H9 (cell line): Measurements from ENCODE around the gene CSF1R. TPM values are rescaled to one million over a fixed set of nuclear protein-coding genes. Genes with fewer than 3 reads are reported as not detected.

Experiments used
- DNase-seq: peaks from one replicate; pipeline ENCODE4 v3.0.0-alpha.2; 2017
- H2AFZ ChIP-seq: one replicate; pipeline ENCODE4 v1.6.1; 2013; ENCODE audit warnings: mild to moderate bottlenecking, low read length, control low read depth, moderate library complexity
- H2AK5ac ChIP-seq: 2 replicates; pipeline ENCODE4 v1.6.1; 2013; ENCODE audit warnings: low read length, control low read depth, mixed read lengths; ENCODE audit not compliant: insufficient read length
- H2BK120ac ChIP-seq: one replicate; pipeline ENCODE4 v1.6.1; 2013; ENCODE audit warnings: low read depth, mild to moderate bottlenecking, low read length, control low read depth, inconsistent platforms; ENCODE audit not compliant: poor library complexity, severe bottlenecking
- H2BK12ac ChIP-seq: 2 replicates; pipeline ENCODE4 v1.6.1; 2013; ENCODE audit warnings: low read length, control low read depth, mixed read lengths, low read depth; ENCODE audit not compliant: insufficient read length
- H2BK15ac ChIP-seq: 2 replicates; pipeline ENCODE4 v1.6.1; 2013; ENCODE audit warnings: low read depth, low read length, control low read depth
- H2BK20ac ChIP-seq: one replicate; pipeline ENCODE4 v1.6.1; 2013; ENCODE audit warnings: low read depth, mild to moderate bottlenecking, low read length, control low read depth, inconsistent platforms; ENCODE audit not compliant: poor library complexity, severe bottlenecking
- H2BK5ac ChIP-seq: 2 replicates; pipeline ENCODE4 v1.6.1; 2013; ENCODE audit warnings: low read length, control low read depth, mixed read lengths; ENCODE audit not compliant: insufficient read length
- H3K14ac ChIP-seq: 2 replicates; pipeline ENCODE4 v1.6.1; 2013; ENCODE audit warnings: low read length, control low read depth; ENCODE audit not compliant: insufficient read depth
- H3K18ac ChIP-seq: 2 replicates; pipeline ENCODE4 v1.6.1; 2013; ENCODE audit warnings: low read depth, mild to moderate bottlenecking, mixed read lengths, low read length, control low read depth; ENCODE audit not compliant: insufficient read length
- H3K23ac ChIP-seq: 2 replicates; pipeline ENCODE4 v1.6.1; 2013; ENCODE audit warnings: low read length, control low read depth, mixed read lengths, low read depth; ENCODE audit not compliant: insufficient read length
- H3K23me2 ChIP-seq: 2 replicates; pipeline ENCODE4 v1.6.1; 2013; ENCODE audit warnings: low read depth, mild to moderate bottlenecking, mixed read lengths, low read length, control low read depth; ENCODE audit not compliant: insufficient read length, poor library complexity, severe bottlenecking
- H3K27ac ChIP-seq: 2 replicates; pipeline ENCODE4 v1.5.1; 2013; ENCODE audit warnings: low read length, control low read depth, mixed read lengths, low read depth; ENCODE audit not compliant: insufficient read length
- H3K27me3 ChIP-seq: 2 replicates; pipeline ENCODE4 v1.6.1; 2013; ENCODE audit warnings: low read length, control low read depth, inconsistent platforms; ENCODE audit not compliant: insufficient read depth
- H3K4ac ChIP-seq: 2 replicates; pipeline ENCODE4 v1.6.1; 2013; ENCODE audit warnings: low read depth, mild to moderate bottlenecking, control low read depth, inconsistent platforms, low read length, moderate library complexity
- H3K4me1 ChIP-seq: 2 replicates; pipeline ENCODE4 v1.6.1; 2013; ENCODE audit warnings: low read length, control low read depth, inconsistent platforms; ENCODE audit not compliant: insufficient read depth
- H3K4me2 ChIP-seq: 2 replicates; pipeline ENCODE4 v1.6.1; 2013; ENCODE audit warnings: low read length, control low read depth, mixed read lengths; ENCODE audit not compliant: insufficient read length, insufficient read depth
- H3K56ac ChIP-seq: 2 replicates; pipeline ENCODE4 v1.6.1; 2013; ENCODE audit warnings: low read depth, mild to moderate bottlenecking, mixed read lengths, low read length, control low read depth; ENCODE audit not compliant: insufficient read length
- H3K79me1 ChIP-seq: 2 replicates; pipeline ENCODE4 v1.6.1; 2013; ENCODE audit warnings: low read depth, mild to moderate bottlenecking, moderate library complexity, low read length, control low read depth, inconsistent platforms; ENCODE audit not compliant: insufficient read depth, poor library complexity, severe bottlenecking
- H3K79me2 ChIP-seq: 2 replicates; pipeline ENCODE4 v1.6.1; 2013; ENCODE audit warnings: low read length, control low read depth, inconsistent platforms; ENCODE audit not compliant: insufficient read depth
- H3K9ac ChIP-seq: 2 replicates; pipeline ENCODE4 v1.6.1; 2013; ENCODE audit warnings: low read length, control low read depth, mixed read lengths; ENCODE audit not compliant: insufficient read length; ENCODE audit errors: extremely low read depth
- H3K9me3 ChIP-seq: one replicate; pipeline ENCODE4 v1.6.1; 2013; ENCODE audit warnings: low read depth, low read length, inconsistent platforms; ENCODE audit not compliant: control insufficient read depth
- H3T11ph ChIP-seq: one replicate; pipeline ENCODE4 v1.6.1; 2013; ENCODE audit warnings: mild to moderate bottlenecking, low read length, control low read depth, inconsistent platforms
- H4K20me1 ChIP-seq: one replicate; pipeline ENCODE4 v1.6.1; 2013; ENCODE audit not compliant: control insufficient read depth, insufficient read length, insufficient read depth
- H4K5ac ChIP-seq: 2 replicates; pipeline ENCODE4 v1.6.1; 2013; ENCODE audit warnings: low read depth, mild to moderate bottlenecking, mixed read lengths, low read length, control low read depth; ENCODE audit not compliant: insufficient read length
- H4K8ac ChIP-seq: replicated peaks from 2 replicates; pipeline ENCODE4 v1.6.1; 2013; ENCODE audit warnings: low read length, control low read depth, mixed read lengths, low read depth; ENCODE audit not compliant: insufficient read length
- H4K91ac ChIP-seq: 2 replicates; pipeline ENCODE4 v1.6.1; 2013; ENCODE audit warnings: low read depth, mild to moderate bottlenecking, moderate library complexity, mixed read lengths, low read length, control low read depth; ENCODE audit not compliant: insufficient read length
- H3K27ac Mint-ChIP-seq, 3 experiments: 2 replicates in 2 of 3; 3 replicates in 1 of 3; pipeline ENCODE4 v1.8.0; 2020 to 2021; ENCODE audit warnings: mixed read lengths in 3 of 3, mild to moderate bottlenecking in 1 of 3, moderate library complexity in 1 of 3
- H3K27me3 Mint-ChIP-seq: 2 replicates; pipeline ENCODE4 v1.8.0; 2021; ENCODE audit warnings: low read depth, mild to moderate bottlenecking, moderate library complexity, mixed read lengths
- H3K36me3 Mint-ChIP-seq, 3 experiments: 2 replicates in 2 of 3; 3 replicates in 1 of 3; pipeline ENCODE4 v1.8.0; 2020 to 2021; ENCODE audit warnings: low read depth in 3 of 3, mixed read lengths in 3 of 3; ENCODE audit not compliant: insufficient read depth in 1 of 3
- H3K4me1 Mint-ChIP-seq, 2 experiments: 2 replicates each; pipeline ENCODE4 v1.8.0; 2020; ENCODE audit warnings: mixed read lengths in 2 of 2
- H3K4me3 Mint-ChIP-seq, 2 experiments: 2 replicates in 1 of 2; 3 replicates in 1 of 2; pipeline ENCODE4 v1.8.0; 2020 to 2021; ENCODE audit warnings: mild to moderate bottlenecking in 2 of 2, mixed read lengths in 2 of 2, moderate library complexity in 1 of 2
- H3K9me3 Mint-ChIP-seq, 2 experiments: 2 replicates in 1 of 2; 3 replicates in 1 of 2; pipeline ENCODE4 v1.8.0; 2020; ENCODE audit warnings: mild to moderate bottlenecking in 2 of 2, mixed read lengths in 2 of 2, moderate library complexity in 1 of 2
- WGBS: extraction: QIAGEN DNeasy Blood & Tissue Kit; methylation state at CpG from one replicate; pipeline ENCODE4 v1.1.7; 2013; ENCODE audit warnings: missing lambda C conversion rate, low lambda C conversion rate, mixed read lengths; ENCODE audit not compliant: insufficient read length; ENCODE audit errors: extremely low coverage; 5-methylcytosine and 5-hydroxymethylcytosine counted together
- total RNA-seq: library from RNA; stranded (reverse); gene quantifications from 2 replicates; pipeline ENCODE4 v1.2.1, GENCODE V29; 2021
- TF ChIP-seq, protein P1 (sequence below): fragments of 200-600 bp; sonication (generic); conservative IDR thresholded peaks from 3 replicates; pipeline ENCODE4 v1.8.0; 2021; ENCODE audit warnings: antibody characterized with exemption, mild to moderate bottlenecking

Gene CSF1R
- total RNA-seq, 1 experiment from 2014 or later: 0.13 TPM

DNA sequence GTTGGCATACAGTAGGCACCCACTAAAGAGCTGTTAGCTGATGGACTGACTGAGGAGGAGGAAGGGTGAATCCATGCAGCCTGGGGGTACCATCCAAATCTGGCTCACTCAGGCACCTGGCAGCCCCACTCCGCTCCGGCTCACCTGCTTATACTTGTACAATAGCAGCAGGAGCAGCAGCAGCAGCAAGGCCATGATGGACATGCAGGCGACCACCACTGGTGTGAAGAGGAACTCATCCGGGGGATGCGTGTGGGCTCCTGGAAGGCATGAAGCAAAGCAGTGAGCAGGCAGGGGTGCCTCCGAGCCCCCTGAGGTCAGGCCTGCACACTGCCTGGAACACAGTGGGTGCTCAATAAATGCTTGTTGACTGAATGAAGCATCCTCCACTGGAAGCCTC lies 18.3 kb downstream of the CSF1R start:
- Histone ChIP-seq H2BK120ac (no peak overlapping the region), H3K14ac (no peak overlapping the region)
- DNase-seq: no peak

More for the DNA sequence above, 18.3 kb downstream of the CSF1R start:
- H3K18ac ChIP-seq: no peak overlapping the region
- H3K4ac ChIP-seq: no peak overlapping the region
- H3K23me2 ChIP-seq: no peaks in the 10 kb centered on the region
- no peaks in the 10 kb centered on the region for H3K4me1 ChIP-seq
- H3K27me3 Mint-ChIP-seq: peaks cover 18% of the 10 kb centered on the region
- no peak overlapping the region for H2BK20ac ChIP-seq
- no peak overlapping the region for H4K8ac ChIP-seq
- H3K4me3 Mint-ChIP-seq: no peak overlapping the region
- no peak overlapping the region for H3K27ac ChIP-seq
- no peak overlapping the region for H4K91ac ChIP-seq
- H4K20me1 ChIP-seq: no peaks in the 10 kb centered on the region
- H3K56ac ChIP-seq: no peak overlapping the region
- H3K27ac Mint-ChIP-seq: no peak overlapping the region
- no peaks in the 10 kb centered on the region; a peak in 1 of 5 replicates for H3K9me3 Mint-ChIP-seq
- H4K5ac ChIP-seq: no peak overlapping the region
- no peak overlapping the region for H2AK5ac ChIP-seq
- no peak overlapping the region for H2AFZ ChIP-seq
- no peaks in the 10 kb centered on the region for H3K79me1 ChIP-seq
- H3K9me3 ChIP-seq: no peaks in the 10 kb centered on the region
- H2BK5ac ChIP-seq: no peak overlapping the region
- no CpG with 5 or more reads among the region's 6 CpGs for WGBS
- TF ChIP-seq, protein P1, sequence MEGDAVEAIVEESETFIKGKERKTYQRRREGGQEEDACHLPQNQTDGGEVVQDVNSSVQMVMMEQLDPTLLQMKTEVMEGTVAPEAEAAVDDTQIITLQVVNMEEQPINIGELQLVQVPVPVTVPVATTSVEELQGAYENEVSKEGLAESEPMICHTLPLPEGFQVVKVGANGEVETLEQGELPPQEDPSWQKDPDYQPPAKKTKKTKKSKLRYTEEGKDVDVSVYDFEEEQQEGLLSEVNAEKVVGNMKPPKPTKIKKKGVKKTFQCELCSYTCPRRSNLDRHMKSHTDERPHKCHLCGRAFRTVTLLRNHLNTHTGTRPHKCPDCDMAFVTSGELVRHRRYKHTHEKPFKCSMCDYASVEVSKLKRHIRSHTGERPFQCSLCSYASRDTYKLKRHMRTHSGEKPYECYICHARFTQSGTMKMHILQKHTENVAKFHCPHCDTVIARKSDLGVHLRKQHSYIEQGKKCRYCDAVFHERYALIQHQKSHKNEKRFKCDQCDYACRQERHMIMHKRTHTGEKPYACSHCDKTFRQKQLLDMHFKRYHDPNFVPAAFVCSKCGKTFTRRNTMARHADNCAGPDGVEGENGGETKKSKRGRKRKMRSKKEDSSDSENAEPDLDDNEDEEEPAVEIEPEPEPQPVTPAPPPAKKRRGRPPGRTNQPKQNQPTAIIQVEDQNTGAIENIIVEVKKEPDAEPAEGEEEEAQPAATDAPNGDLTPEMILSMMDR: no peak
- no peaks in the 10 kb centered on the region for H3K27me3 ChIP-seq
- H3T11ph ChIP-seq: no peak overlapping the region
- H3K23ac ChIP-seq: no peak overlapping the region
- no peak overlapping the region for H2BK15ac ChIP-seq
- no peaks in the 10 kb centered on the region for H3K36me3 Mint-ChIP-seq
- H3K79me2 ChIP-seq: no peaks in the 10 kb centered on the region
- H3K4me1 Mint-ChIP-seq: peaks cover 5 to 21% of the 10 kb centered on the region in 2 experiments; a peak in 3 of 4 replicates
- no peak overlapping the region for H3K4me2 ChIP-seq
- no peak overlapping the region for H2BK12ac ChIP-seq
- no peak overlapping the region for H3K9ac ChIP-seq
